Measurements from ENCODE around the gene DSTN. TPM values are rescaled to one million over a fixed set of nuclear protein-coding genes. Genes with fewer than 3 reads are reported as not detected.

Gene DSTN
- total RNA-seq, 1 donor = 27.6 TPM

- H3K9me3 ChIP-seq (ENCODE audit: low read depth, low read length) = no peaks in the 10 kb centered on the region
- no peak overlapping the region for H3K4me3 ChIP-seq (ENCODE audit: low read length)
- H3K4me1 ChIP-seq (ENCODE audit: insufficient read depth, low read length) = no peaks in the 10 kb centered on the region
These were observed 14.8 kb downstream of the DSTN start for GRCh38 chr20:17584689-17585088.

GRCh38 chr20:17586250-17586649 is 16.4 kb downstream of the DSTN start:
- no peaks in the 10 kb centered on the region for H3K4me1 ChIP-seq (ENCODE audit: insufficient read depth, low read length)
- no peaks in the 10 kb centered on the region for H3K27me3 ChIP-seq (ENCODE audit: insufficient read depth, low read length)
- no peaks in the 10 kb centered on the region for H3K9me3 ChIP-seq (ENCODE audit: low read depth, low read length)
- H3K4me3 ChIP-seq (ENCODE audit: low read length) = no peak overlapping the region

More at GRCh38 chr20:17584689-17585088, 14.8 kb downstream of the DSTN start:
- no peaks in the 10 kb centered on the region for H3K27me3 ChIP-seq (ENCODE audit: insufficient read depth, low read length)

- Histone ChIP-seq H3K9me3 (ENCODE audit: low read depth, low read length) (no peaks in the 10 kb centered on the region), H3K4me3 (ENCODE audit: low read length) (no peak overlapping the region), H3K27me3 (ENCODE audit: insufficient read depth, low read length) (no peaks in the 10 kb centered on the region), H3K4me1 (ENCODE audit: insufficient read depth, low read length) (no peaks in the 10 kb centered on the region)
These were observed 17.3 kb downstream of the DSTN start for GRCh38 chr20:17587148-17587547.

GRCh38 chr20:17587824-17588223 is 17.9 kb downstream of the DSTN start:
- Histone ChIP-seq H3K27me3 (ENCODE audit: insufficient read depth, low read length) (no peaks in the 10 kb centered on the region), H3K4me1 (ENCODE audit: insufficient read depth, low read length) (no peaks in the 10 kb centered on the region), H3K4me3 (ENCODE audit: low read length) (no peak overlapping the region), H3K9me3 (ENCODE audit: low read depth, low read length) (no peaks in the 10 kb centered on the region)

GRCh38 chr20:17589161-17589834 is 19.4 kb downstream of the DSTN start:
- no peaks in the 10 kb centered on the region for H3K9me3 ChIP-seq (ENCODE audit: low read depth, low read length)
- no peaks in the 10 kb centered on the region for H3K4me1 ChIP-seq (ENCODE audit: insufficient read depth, low read length)
- no peaks in the 10 kb centered on the region for H3K27me3 ChIP-seq (ENCODE audit: insufficient read depth, low read length)
- H3K4me3 ChIP-seq (ENCODE audit: low read length) = no peak overlapping the region

GRCh38 chr20:17590245-17590644 is 20.4 kb downstream of the DSTN start:
- no peaks in the 10 kb centered on the region for H3K4me1 ChIP-seq (ENCODE audit: insufficient read depth, low read length)
- no peaks in the 10 kb centered on the region for H3K9me3 ChIP-seq (ENCODE audit: low read depth, low read length)
- no peaks in the 10 kb centered on the region for H3K27me3 ChIP-seq (ENCODE audit: insufficient read depth, low read length)
- H3K4me3 ChIP-seq (ENCODE audit: low read length) = no peak overlapping the region

- no peak overlapping the region for H3K4me3 ChIP-seq (ENCODE audit: low read length)
- no peaks in the 10 kb centered on the region for H3K9me3 ChIP-seq (ENCODE audit: low read depth, low read length)
- H3K4me1 ChIP-seq (ENCODE audit: insufficient read depth, low read length) = no peaks in the 10 kb centered on the region
- no peaks in the 10 kb centered on the region for H3K27me3 ChIP-seq (ENCODE audit: insufficient read depth, low read length)
These were observed 24.0 kb downstream of the DSTN start for GRCh38 chr20:17593902-17594301.

- no peaks in the 10 kb centered on the region for H3K4me1 ChIP-seq (ENCODE audit: insufficient read depth, low read length)
- no peaks in the 10 kb centered on the region for H3K27me3 ChIP-seq (ENCODE audit: insufficient read depth, low read length)
- no peaks in the 10 kb centered on the region for H3K9me3 ChIP-seq (ENCODE audit: low read depth, low read length)
- no peak overlapping the region for H3K4me3 ChIP-seq (ENCODE audit: low read length)
These were observed 24.6 kb downstream of the DSTN start for GRCh38 chr20:17594443-17594842.

- H3K9me3 ChIP-seq (ENCODE audit: low read depth, low read length) = no peaks in the 10 kb centered on the region
- H3K4me3 ChIP-seq (ENCODE audit: low read length) = no peak overlapping the region
- H3K27me3 ChIP-seq (ENCODE audit: insufficient read depth, low read length) = no peaks in the 10 kb centered on the region
- H3K4me1 ChIP-seq (ENCODE audit: insufficient read depth, low read length) = no peaks in the 10 kb centered on the region
These were observed 26.0 kb downstream of the DSTN start for GRCh38 chr20:17595856-17596255.

GRCh38 chr20:17598013-17598550 is 28.2 kb downstream of the DSTN start:
- Histone ChIP-seq H3K4me1 (ENCODE audit: insufficient read depth, low read length) (no peaks in the 10 kb centered on the region), H3K4me3 (ENCODE audit: low read length) (no peak overlapping the region), H3K9me3 (ENCODE audit: low read depth, low read length) (no peaks in the 10 kb centered on the region), H3K27me3 (ENCODE audit: insufficient read depth, low read length) (no peaks in the 10 kb centered on the region)

GRCh38 chr20:17601957-17602356 is 32.1 kb downstream of the DSTN start:
- H3K4me3 ChIP-seq (ENCODE audit: low read length) = no peak overlapping the region
- no peaks in the 10 kb centered on the region for H3K27me3 ChIP-seq (ENCODE audit: insufficient read depth, low read length)
- no peaks in the 10 kb centered on the region for H3K9me3 ChIP-seq (ENCODE audit: low read depth, low read length)
- no peaks in the 10 kb centered on the region for H3K4me1 ChIP-seq (ENCODE audit: insufficient read depth, low read length)

- H3K4me3 ChIP-seq (ENCODE audit: low read length) = no peak overlapping the region
- H3K9me3 ChIP-seq (ENCODE audit: low read depth, low read length) = no peaks in the 10 kb centered on the region
- no peaks in the 10 kb centered on the region for H3K4me1 ChIP-seq (ENCODE audit: insufficient read depth, low read length)
- H3K27me3 ChIP-seq (ENCODE audit: insufficient read depth, low read length) = no peaks in the 10 kb centered on the region
These were observed 32.6 kb downstream of the DSTN start for GRCh38 chr20:17602493-17602892.

GRCh38 chr20:17605131-17605660 is 35.3 kb downstream of the DSTN start:
- Histone ChIP-seq H3K4me1 (ENCODE audit: insufficient read depth, low read length) (peaks cover 12% of the 10 kb centered on the region), H3K27me3 (ENCODE audit: insufficient read depth, low read length) (no peaks in the 10 kb centered on the region), H3K9me3 (ENCODE audit: low read depth, low read length) (no peaks in the 10 kb centered on the region), H3K4me3 (ENCODE audit: low read length) (no peak overlapping the region)

- Histone ChIP-seq H3K27me3 (ENCODE audit: insufficient read depth, low read length) (no peaks in the 10 kb centered on the region), H3K4me3 (ENCODE audit: low read length) (no peak overlapping the region), H3K4me1 (ENCODE audit: insufficient read depth, low read length) (peaks cover 19% of the 10 kb centered on the region), H3K9me3 (ENCODE audit: low read depth, low read length) (no peaks in the 10 kb centered on the region)
These were observed 36.1 kb downstream of the DSTN start for GRCh38 chr20:17606001-17606400.

- Histone ChIP-seq H3K4me1 (ENCODE audit: insufficient read depth, low read length) (peaks cover 40% of the 10 kb centered on the region), H3K4me3 (ENCODE audit: low read length) (no peak overlapping the region), H3K9me3 (ENCODE audit: low read depth, low read length) (no peaks in the 10 kb centered on the region), H3K27me3 (ENCODE audit: insufficient read depth, low read length) (no peaks in the 10 kb centered on the region)
These were observed 39.0 kb downstream of the DSTN start for GRCh38 chr20:17608701-17609497.
